ENCODE results near the gene BCAM. TPM values are rescaled to one million over a fixed set of nuclear protein-coding genes. Genes with fewer than 3 reads are reported as not detected.

The BCAM gene
- total RNA-seq, 1 donor from 2014 or later, result 355 TPM

- Mint-ChIP-seq H3K4me3 (no peak overlapping the region), H3K36me3 (peaks cover 43% of the 10 kb centered on the region), H3K27ac (no peak overlapping the region), H3K9me3 (no peaks in the 10 kb centered on the region), H3K27me3 (ENCODE audit: low read depth) (no peaks in the 10 kb centered on the region), H3K4me1 (peaks cover under 1% of the 10 kb centered on the region)
- no peak for DNase-seq (ENCODE audit: low spot score in 2 of 2, unreplicated experiment in 2 of 2)
- no peak for TF ChIP-seq CTCF (IDR thresholded peaks at IDR 0.05; ENCODE audit: unreplicated experiment)
These were observed 57.8 kb downstream of the BCAM start for GRCh38 chr19:44866664-44867063.

GRCh38 chr19:44867578-44867977 is 58.7 kb downstream of the BCAM start:
- Mint-ChIP-seq H3K4me3 (no peak overlapping the region), H3K4me1 (no peaks in the 10 kb centered on the region), H3K27me3 (ENCODE audit: low read depth) (no peaks in the 10 kb centered on the region), H3K36me3 (peaks cover 43% of the 10 kb centered on the region), H3K27ac (peak overlapping the region; percentile 14), H3K9me3 (no peaks in the 10 kb centered on the region)
- TF ChIP-seq CTCF (IDR thresholded peaks at IDR 0.05; ENCODE audit: unreplicated experiment), result no peak
- DNase-seq (ENCODE audit: low spot score in 2 of 2, unreplicated experiment in 2 of 2), result no peak

- peak overlapping the region; percentile 71 for H3K27ac Mint-ChIP-seq
- H3K27me3 Mint-ChIP-seq (ENCODE audit: low read depth), result no peaks in the 10 kb centered on the region
- H3K4me1 Mint-ChIP-seq, result peaks cover 2% of the 10 kb centered on the region
- H3K36me3 Mint-ChIP-seq, result peaks cover 55% of the 10 kb centered on the region
- no peak for DNase-seq (ENCODE audit: low spot score in 2 of 2, unreplicated experiment in 2 of 2)
- no peaks in the 10 kb centered on the region for H3K9me3 Mint-ChIP-seq
- TF ChIP-seq CTCF (IDR thresholded peaks at IDR 0.05; ENCODE audit: unreplicated experiment), result no peak
- no peak overlapping the region for H3K4me3 Mint-ChIP-seq
These were observed 61.0 kb downstream of the BCAM start for GRCh38 chr19:44869733-44870470.

Other genes with a start within 250 kb of the BCAM start
- not detected in 3 replicates for gene IGSF23, start 195.5 kb upstream of the BCAM start, total RNA-seq
- 26.8 to 29.1 TPM (median 28.5 TPM) in 3 replicates for gene PVR, start 165.2 kb upstream of the BCAM start, total RNA-seq
- 10.2 to 11.2 TPM (median 11.0 TPM) in 3 replicates for gene CEACAM19, start 137.6 kb upstream of the BCAM start, total RNA-seq
- not detected in 3 replicates for gene CEACAM16, start 110.0 kb upstream of the BCAM start, total RNA-seq
- 14.9 to 21.5 TPM (median 20.1 TPM) in 3 replicates for gene BCL3, start 60.4 kb upstream of the BCAM start, total RNA-seq
- 8.5 to 10.8 TPM (median 8.8 TPM) in 3 replicates for gene CBLC, start 31.2 kb upstream of the BCAM start, total RNA-seq
- gene NECTIN2, start 37.2 kb downstream of the BCAM start, total RNA-seq, result 291 to 300 TPM (median 299 TPM) in 3 replicates
- gene TOMM40, start 82.2 kb downstream of the BCAM start, total RNA-seq, result 47.7 to 49.8 TPM (median 47.8 TPM) in 3 replicates
- gene APOE, start 96.7 kb downstream of the BCAM start, total RNA-seq, result 285 to 290 TPM (median 289 TPM) in 3 replicates
- 18.6 to 20.0 TPM (median 18.6 TPM) in 3 replicates for gene APOC1, start 105.5 kb downstream of the BCAM start, total RNA-seq
- not detected in 3 replicates for gene APOC4, start 133.1 kb downstream of the BCAM start, total RNA-seq
- not detected in 3 replicates for gene APOC2, start 136.9 kb downstream of the BCAM start, total RNA-seq
- 85.6 to 89.6 TPM (median 85.6 TPM) in 3 replicates for gene CLPTM1, start 146.3 kb downstream of the BCAM start, total RNA-seq
- 18.5 to 20.8 TPM (median 18.7 TPM) in 3 replicates for gene RELB, start 192.4 kb downstream of the BCAM start, total RNA-seq
- 132 to 133 TPM (median 133 TPM) in 3 replicates for gene CLASRP, start 229.9 kb downstream of the BCAM start, total RNA-seq